ENCODE data around the gene MCF2L.

MCF2L gene

DNA sequence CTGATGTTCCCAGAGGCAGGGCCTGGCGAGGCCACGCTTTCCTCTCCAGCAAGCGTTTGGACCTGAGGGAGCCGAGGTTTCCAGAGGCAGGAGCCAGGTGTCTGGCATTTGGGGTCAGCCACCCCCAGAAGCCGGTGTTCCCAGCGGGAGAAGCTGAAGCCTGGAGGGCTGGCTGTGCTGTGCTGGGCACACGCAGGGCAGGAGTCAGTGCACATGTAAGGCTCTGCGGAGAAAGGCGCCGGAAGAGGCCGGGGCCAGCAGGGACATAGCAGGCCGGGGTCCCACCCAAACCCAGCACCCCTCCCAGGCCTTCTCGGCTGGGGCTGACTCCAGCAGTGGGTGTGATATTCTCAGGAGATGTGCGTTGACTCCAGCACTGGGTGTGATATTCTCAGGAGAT, 31.6 kb downstream of the MCF2L start:
- no peak for DNase-seq

DNA sequence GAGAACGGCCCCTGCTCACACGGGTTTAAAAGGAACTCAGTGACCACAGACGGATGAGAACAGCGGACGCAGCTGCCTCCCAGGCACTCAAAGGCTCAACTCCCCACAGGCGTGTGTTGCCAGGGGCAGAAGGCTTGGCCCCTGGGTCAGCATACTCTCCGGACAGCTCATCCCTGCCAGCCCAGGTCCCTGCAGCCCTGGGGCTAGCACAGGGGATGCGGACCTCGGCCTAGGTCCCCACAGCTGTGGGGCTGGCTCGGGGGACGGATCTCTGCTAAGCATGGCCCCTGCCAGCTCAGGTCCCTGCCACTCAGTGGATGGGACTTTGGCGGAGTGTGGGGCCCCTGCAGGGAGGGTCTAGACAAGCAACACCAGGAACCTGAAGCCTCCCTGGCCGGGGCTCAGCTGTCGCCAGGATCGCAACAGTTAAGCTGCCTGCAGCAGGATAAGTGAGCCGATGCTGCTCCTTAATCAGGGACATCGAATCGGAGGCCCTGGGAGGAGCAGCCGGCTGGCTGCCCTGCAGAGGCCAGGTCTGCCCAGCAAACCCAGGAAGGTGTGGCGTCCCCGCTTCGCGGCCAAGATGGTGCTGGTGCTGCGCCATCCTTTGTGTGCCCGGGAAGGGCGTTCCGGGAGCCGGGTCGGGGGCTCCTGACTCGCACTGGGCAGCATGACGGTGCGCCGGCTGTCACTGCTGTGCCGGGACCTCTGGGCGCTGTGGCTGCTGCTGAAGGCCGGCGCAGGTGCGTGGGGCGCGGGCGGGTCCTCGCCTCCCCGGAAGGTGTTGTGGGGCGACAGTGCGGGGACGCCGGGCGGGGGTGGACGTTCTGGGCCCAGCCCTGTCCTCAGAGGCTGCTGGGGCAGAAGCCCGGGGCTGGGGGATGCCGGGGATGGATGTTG, 32.5 kb downstream of the MCF2L start:
- peak; percentile 61 for DNase-seq

DNA sequence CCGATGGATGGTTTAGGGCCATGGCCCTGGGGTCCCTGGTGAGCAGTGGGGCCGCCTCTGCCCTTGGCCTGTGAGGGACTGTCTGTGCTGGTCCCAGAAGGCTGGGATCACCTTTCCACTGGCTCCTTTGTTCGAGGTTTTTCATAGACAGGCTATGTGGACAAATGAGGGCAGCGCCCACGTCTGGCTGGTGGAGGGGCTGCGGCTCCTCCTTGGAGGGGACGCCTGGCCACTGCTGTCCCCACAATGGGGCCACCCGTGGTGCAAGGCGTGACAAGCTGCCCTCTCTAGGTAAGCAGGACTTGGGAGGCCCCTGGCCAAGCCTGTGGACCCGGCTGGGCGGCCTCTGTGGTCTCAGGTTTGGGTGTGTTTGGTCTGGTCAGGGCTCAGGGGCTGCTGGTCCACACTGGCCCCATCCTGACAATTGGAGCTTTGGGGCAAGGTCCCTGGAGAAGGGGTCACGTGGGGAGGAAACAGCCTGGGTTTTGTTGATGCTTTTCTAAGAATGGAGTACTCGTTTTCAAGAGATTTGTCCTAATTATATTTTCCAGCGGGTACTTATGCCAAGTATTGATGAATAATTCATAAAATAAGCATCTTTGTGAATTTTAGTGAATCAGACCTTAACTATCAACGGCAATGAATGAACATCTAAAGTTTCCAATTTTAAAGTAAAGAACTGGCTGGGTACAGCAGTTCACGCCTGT, 33.3 kb downstream of the MCF2L start:
- DNase-seq, result no peak

DNA sequence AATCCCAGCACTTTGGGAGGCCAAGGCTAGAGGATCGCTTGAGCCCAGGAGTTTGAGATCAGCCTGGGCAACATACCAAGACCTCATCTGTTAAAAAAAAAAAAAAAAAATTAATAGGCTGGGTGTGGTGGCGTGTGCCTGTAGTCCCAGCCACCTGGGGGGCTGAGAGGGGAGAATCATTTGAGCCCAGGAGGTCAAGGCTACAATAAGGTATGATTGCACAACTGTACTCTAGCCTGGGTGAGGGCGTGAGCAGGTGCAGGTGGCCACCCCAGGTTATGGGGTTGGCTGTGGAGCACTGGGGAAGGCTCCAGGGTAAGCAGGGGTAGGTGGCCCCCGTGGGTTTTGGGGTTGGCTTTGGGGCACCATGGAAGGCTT, 33.9 kb downstream of the MCF2L start:
- DNase-seq, result no peak

DNA sequence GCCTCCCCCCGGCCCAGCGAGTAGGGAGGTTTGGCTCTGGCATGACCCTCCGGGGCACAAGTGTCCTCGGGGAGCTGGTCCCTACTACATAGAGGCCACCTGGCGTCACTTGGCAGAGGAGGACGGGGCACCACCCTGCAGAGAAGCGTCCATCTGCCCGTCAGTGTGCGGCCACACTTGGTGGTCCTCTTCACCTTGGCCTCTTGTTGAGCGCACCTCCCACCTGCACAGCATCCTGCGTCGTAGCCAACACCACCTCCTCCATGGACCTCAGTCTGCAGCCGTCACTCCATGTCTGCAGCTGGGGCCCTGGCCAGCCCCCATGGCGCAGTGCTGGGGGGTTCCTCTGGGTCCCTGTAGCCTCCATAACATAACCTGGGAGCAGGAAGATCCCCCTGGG, 35.1 kb downstream of the MCF2L start:
- DNase-seq, result no peak

DNA sequence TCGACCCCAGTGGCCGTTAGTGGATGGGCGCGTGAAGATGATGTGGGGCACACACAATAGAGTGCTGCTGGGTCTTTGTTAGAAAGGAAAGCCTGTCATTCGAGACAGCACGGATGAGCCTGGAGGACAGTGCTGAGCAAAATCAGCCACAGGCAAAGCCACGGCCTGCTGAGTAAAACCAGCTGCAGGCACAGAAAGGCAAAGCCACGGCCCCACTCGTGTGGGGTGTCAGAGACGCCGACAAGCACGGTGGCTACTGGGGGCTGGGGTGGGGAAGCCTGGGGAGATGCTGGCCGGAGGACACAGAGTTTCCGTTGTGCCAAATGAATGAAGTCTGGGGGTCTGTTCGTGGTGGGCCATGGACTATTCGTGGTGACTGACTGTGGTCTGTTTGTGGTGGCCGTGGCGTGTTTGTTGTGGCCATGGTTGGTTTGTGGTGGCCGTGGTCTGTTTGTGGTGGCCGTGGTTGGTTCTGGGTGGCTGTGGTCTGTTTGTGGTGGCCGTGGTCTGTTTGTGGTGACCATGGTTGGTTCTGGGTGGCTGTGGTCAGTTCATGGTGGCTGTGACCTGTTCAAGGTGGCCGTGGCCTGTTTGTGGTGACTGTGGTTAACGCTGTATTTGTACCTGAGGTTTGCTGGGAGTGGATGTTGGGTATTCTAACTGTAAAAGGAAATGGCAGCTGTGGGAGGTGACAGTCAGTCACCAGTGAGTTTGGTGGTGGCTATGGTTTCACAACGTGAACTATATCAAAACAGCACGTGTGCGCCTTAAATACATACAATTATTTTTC, 36.3 kb downstream of the MCF2L start:
- DNase-seq, result no peak

DNA sequence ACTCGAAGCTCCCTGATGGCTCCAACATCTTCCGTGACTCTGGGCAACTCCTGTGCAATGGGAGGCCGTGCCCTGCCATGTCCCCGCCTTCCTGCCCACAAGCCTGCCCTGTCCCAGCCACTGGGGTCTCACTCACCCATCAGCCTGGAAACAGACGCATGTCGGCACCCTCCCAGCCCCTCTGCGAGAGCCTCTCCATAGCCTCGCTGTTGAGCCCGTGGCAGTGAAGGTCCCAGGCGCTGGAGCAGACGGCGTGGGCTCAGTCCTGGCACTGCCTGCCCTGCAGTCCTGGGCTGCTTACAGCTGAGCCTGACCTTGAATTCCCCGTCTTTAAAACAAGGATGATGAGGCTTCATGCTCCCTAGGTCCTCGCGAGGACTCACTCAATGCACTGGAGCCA, 37.0 kb downstream of the MCF2L start:
- DNase-seq, result no peak

DNA sequence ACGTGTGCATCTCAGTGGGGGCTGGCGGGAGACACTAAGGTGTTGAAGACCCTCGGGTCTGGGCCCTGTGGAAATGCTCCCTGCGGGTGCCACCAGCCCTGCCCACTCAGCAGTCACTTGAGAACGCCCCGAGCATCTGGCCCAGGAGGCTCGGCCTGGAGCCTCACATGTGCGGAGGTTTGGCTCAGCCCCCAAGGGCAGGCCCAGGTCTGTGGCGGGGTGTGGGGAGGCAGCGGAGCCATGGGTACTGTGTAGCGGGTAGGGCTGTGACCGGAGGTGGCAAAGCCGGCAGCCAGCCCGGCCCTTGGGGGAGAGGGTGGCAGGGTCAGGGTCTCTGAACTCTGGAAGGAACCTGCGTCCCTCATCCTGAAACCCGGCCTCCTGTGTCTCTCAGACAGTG, 37.6 kb downstream of the MCF2L start:
- no peak for DNase-seq

DNA sequence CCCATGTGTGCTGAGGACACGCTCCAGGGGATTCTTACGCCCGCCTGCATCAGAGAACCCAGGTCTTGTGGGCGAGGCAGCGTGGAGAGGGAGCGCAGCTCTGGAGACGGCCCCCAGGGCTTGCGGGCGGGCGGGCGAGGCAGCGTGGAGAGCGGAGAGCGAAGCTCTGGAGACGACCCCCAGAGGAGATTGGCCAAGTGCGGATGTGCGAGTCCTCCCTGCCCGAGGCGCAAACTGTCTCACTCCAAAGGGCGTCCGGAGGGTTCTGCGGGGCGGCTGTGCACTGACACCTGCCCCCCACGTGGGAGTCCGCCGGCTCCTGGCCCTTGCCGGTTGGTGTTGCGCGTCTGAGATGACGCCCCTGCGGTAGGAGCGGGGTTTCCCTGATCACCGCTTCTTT, 39.8 kb downstream of the MCF2L start:
- DNase-seq, result no peak

DNA sequence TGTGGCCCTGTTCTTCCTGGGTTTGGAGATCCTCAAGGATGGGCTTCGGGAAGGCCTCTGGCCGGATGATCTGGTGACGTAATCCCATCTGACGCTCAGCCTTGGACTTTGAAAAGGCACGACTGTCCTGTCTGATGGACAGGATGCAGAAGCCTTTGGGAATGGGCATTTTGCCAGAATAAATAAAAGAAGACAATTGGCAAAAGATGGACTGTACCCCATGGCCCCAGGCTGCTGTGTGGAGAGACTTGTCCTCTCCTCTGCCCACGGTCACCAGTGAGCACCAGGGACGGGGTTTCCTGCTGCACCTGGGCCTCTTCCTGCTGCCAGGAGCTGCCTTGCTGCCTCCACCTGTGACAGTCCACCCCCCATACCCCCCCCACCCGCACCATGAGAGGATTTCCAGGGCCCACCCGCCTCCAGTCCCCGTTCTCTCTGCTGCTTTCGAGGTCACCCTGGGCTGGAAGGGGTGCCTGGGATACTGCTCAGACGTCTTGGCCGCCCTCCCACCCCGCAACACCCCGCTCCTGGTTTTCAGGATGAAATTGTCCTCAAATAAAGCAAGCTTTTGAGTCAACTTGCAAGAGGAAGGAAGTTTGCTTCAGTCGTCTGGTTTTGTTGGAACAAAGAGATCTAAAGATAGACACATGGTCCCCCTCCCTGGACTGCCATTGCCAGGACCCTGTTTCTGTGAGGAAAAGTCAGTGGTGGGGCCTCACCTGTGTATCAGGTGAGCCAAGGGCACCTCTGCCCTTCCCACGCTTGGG, 40.9 kb downstream of the MCF2L start:
- no peak for DNase-seq

DNA sequence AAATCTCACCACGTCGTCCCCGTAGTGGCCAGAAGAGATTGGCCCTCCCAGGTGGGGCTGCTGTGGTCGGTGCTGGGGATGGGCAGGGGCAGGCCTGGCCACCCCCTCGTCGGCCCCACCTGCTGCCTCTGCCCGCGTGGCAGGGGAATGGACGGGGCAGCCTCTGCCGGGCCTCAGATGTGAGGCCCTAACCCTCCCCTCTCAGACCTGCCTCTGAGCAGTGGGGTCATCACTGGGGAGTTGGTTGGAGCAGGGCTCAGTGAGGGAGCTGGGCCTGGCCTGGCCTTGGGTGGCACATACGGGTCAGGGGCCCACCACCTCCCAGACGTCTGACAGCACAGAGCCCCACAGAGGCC, 41.5 kb downstream of the MCF2L start:
- no peak for DNase-seq

DNA sequence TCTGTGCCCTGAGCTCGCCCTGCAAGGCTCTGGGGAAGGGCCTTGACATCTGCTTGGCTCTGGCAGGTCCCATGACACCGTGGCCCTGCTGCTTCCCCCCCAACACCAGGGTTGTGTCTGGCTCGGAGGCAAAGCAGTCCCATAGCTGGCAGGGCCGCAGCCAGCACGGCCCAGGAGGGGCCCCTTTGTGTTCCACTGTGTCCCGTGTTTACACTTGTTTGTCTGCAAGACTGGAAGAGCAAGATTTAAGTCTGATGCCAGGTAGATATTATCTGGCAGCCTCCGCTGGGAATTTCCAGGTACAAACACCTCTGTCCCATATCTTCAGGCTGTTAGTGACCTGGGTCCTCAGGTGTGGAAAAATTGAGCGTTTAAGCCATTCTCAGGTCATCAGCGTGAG, 44.3 kb downstream of the MCF2L start:
- no peak for DNase-seq

DNA sequence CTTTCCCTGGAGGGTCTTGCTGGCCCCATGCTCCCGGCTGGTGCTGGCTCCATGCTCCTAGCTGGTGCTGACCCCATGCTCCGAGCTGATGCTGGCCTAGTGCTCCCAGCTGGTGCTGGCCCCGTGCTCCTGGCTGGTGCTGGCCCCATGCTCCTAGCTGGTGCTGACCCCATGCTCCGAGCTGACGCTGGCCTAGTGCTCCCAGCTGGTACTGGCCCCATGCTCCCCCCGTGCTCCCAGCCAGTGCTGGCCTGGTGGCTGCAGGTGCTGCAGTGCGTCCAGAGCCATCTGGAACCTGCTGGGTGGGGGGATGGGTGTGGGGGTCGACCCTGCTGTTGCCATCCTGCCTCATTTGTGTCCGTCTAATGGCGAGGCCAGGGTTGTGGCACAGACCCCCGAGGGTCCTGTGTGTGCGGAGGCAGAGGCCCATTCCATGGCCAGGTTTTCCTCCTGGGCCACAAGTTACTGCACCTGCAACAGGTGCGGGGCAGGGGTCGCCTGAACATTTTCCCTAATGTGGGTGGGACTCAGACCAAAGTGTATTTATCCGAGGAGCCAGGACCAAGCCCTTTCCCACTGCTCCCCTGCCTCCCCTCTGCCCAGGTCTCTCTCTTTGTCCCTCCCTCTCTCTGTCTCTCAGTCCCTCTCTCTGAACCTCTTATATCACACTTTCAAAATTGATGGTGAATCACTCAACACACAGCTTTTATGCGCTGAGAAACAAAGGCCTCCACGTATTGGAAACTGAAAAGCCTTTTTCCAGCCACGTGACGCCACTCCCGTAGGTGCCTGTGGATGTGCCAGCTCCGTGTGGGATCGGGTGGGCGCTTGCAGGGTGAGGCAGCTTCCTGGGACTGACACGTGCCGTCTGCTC, 45.1 kb downstream of the MCF2L start:
- no peak for DNase-seq

DNA sequence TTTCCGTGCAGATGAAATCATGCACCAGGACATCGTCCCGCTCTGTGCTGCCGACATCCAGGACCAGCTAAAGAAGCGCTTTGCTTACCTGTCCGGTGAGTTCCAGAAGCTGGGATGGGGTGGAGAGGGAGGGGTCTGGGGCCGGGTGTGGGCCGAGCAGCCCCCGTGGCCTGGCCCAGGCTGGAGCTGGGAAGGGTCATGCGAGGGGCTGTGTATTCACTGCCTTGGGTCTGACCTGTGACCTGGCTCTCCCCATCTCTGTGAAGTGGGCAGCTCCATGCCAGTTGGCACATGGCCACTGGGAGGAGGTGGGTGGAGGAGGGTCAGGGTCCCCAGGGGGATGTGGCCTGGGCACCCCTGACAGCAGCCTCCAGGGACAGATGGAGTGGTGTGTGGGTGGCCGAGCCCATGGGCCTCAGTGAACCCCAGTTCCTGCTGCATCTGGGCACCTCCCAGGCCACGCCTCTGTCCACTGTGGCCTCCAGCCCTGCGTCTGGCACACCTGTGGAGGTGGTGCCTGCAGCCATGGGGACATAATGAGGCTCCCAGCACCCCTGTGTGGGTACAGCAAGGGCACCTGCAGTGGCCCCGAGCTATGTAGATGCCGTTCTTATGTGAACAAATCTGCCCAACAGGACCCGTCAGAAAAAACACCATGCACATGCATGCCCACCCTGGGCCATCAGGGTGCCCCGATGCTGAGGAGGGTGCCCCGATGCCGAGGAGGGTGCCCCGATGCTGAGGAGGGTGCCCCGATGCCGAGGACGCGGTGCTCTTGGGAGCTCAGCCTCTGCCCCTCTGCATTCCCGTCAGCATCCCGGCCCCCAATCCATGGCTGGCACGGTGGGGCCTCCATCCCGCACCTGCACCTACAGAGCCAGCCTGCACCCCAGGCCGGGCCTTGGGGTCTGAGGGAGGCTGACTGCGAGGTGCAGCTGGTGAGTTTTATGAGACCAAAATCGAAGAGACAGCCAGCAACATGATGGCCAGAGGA, 46.0 kb downstream of the MCF2L start:
- no peak for DNase-seq

DNA sequence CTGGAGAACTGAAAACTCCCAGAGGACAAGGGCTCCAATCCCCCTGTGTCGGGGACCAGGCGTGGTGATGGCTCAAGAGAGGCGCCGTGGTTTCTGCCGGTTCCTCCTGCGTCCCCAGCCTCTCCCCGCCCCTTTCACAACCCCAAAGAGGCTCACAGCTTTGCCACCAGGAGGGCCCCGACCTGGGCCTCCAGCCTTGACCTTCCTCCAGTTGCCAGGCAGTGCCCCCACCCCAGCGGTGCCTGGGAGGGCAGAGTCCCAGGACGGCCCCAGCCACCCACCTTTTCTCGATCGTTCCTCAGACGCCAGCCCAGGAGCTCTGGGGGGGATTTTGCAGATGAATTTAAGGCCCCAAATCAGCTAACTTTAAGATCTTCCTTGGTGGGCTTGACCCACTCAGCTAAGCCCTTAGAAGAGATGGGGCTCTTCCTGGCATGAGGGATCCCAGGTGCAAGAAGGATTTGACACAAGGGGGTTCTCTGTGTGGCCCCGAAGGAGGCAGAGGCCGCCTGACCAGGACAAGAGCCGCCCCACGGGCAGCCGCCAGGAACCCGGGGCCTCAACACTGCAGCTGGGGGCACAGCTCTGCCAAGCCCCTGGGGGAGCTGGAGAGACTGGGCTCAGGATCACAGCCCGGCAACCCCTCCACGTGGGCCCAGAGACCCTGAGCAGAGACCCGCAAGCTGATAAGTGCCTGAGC, 47.0 kb downstream of the MCF2L start:
- DNase-seq, result no peak

DNA sequence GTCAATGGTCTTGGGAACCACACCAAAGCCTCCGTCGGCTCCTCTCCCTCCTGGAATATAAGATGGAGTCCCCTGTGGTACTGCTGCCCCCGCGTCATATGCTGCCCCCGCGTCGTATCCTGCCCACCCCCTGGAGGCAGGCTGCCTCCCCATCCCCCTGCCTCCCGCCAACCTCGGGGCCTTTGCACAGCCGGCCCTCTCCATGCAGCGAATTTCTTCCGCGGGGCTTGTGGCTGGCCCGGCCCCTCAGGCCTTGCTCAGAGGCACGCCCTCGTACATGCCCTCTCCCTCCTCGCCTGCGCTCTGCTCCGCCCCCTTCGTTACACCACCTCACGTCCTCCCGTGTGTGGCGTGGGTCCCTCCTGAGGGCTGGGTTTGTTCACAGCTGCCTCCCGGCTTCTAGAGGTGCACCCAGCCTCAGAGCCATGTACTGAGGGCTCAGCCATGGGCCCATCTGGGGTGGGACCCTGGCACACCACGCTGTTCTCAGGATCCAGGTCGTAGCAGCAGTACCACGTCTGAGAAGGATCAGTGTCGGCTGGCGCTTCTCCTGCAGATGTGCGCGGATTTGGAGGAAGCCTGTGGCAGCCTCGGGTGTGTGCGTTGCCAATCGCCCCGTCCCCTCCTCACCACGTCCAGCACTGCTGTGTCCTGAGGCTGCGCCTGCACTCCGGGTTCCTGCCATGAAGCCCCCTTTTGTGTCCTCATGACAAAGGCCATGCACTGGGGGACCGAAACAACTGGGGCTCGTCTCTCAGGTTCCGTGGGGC, 47.7 kb downstream of the MCF2L start:
- no peak for DNase-seq

DNA sequence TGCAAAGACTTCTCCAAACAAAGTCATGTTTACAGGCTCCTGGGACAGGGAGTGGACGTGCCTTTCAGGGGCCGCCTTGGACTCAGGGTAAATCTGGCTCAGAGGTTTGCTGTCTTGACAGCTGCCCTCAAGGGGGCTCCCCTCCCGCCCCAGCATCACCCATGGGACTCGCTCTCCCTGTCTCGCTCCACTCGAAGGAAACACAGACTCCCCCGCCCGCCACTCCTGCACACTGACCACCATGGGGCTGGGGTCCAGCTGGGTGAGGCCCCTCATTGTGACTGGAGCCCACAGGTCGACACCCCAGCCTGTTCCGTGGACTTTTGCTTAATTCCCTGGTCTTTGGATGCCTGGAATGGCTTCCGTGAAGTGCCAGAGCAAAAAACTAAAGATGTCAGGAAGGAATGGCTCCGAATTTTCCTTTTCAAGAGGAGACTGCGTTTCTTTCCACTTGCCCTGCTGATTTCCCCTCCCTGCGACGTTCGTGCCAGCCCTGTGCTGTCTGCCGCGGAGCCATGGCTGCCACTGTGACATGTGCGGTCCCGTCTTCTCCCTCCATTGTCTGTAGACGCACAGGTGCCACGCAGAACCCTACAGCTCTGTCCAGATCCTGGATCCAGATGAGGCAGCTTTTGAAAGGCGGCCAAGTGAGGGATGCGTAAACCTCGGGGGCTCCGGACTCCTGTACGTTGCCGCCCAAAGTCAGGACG, 48.6 kb downstream of the MCF2L start:
- no peak for DNase-seq

DNA sequence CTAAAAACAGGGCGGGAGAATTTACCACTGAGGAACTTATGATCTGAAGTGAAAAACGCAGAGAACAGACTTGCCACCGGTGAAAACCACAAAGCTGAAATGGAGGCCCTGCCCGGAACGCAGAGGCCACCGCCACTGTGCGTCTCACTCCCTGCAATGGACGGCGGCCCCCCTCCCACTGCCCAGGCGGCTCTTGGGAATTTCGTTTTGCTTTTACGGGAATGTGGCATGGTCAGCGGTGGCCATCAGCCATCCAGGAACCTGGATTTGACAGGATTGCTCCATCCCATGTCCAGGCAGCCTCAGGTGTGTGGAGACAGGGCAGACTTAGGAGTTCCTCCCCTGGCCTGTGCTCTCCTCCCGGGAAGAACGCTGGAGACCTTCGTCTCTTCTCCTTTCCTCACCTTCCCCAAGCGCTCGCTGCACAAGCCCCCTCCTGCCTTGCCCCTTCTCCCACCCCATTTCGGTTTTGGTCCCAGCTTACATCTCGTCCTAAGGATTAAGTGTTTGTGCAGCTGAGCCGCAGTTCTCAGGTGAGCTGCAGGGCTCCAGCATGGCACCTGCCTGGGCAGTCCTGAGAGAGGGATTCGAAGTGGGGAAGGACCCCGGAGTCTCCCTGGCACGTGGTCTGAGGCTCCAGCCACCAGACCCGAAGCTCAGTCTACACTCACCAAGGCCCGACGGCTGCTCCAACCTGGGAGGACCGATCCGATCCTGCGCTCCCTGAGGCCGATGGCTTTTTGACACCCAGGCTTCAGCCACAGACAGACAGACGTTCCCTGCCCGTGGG, 49.9 kb downstream of the MCF2L start:
- DNase-seq, result no peak

Data from NCI-H1436 treated with DMSO at 0.1 percent for 48 hours (cell line).